Ovary (tissue), 3 donors: ENCODE data around the gene DRC1.

ENCODE experiments used
- CTCF ChIP-seq, 3 donors: fragments of 450-650 bp in 2 of 3; fragments of 200-600 bp in 1 of 3; IDR thresholded peaks; one replicate each; pipeline versions ENCODE4 v1.5.1 to v1.8.0; 2016 to 2022; ENCODE audit warnings: antibody characterized with exemption in 3 of 3, mild to moderate bottlenecking in 1 of 3
- POLR2A ChIP-seq: fragments of 450-650 bp; IDR thresholded peaks from one replicate; pipeline ENCODE4 v1.6.1; 2017; ENCODE audit warnings: antibody characterized with exemption, mild to moderate bottlenecking, moderate library complexity
- donor health status: DM: no; HTN: no; CAD: no.

- TF ChIP-seq POLR2A (no peak), CTCF (IDR thresholded peaks at IDR 0.05) (no peak)
Measured at GRCh38 chr2:26396734-26397298, 4.9 kb upstream of the DRC1 start.
